NOMO-1 treated with dmso at 0.1 percent for 144 hours (cell line): ENCODE measurements around the gene OR8K1.

Experiments
- DNase-seq: peaks from one replicate; lab custom pipeline; 2025; ENCODE audit not compliant: unreplicated experiment; lab: John Stamatoyannopoulos, UW

The OR8K1 gene

GRCh38 chr11:56345739-56346138 is at the start of gene OR8K1:
Gene OR8K1, plus strand, starts transcription at chr11:56346039. Its CDS starts 0 bp downstream, at chr11:56346039.
- DNase-seq: no peak

- DNase-seq: no peak
These were observed 48.9 kb upstream of the OR8K1 start for GRCh38 chr11:56296898-56297297.

GRCh38 chr11:56307836-56308235 is 38.0 kb upstream of the OR8K1 start:
- no peak for DNase-seq

- no peak for DNase-seq
These were observed 31.0 kb upstream of the OR8K1 start, which contains the start of gene OR8K3 for GRCh38 chr11:56314844-56315243. Gene OR8K3, plus strand, starts transcription at chr11:56315144. Its CDS starts 3,163 bp downstream, at chr11:56318307.

GRCh38 chr11:56331861-56332491 is 13.9 kb upstream of the OR8K1 start:
- no peak for DNase-seq

- no peak for DNase-seq
These were observed 12.7 kb upstream of the OR8K1 start for GRCh38 chr11:56333156-56333555.

GRCh38 chr11:56340289-56340688 is 5.5 kb upstream of the OR8K1 start:
- no peak for DNase-seq

- DNase-seq: no peak
These were observed 8.2 kb downstream of the OR8K1 start, which contains the start of gene OR8J1 for GRCh38 chr11:56353991-56354390. Gene OR8J1, plus strand, starts transcription at chr11:56354291. Its CDS starts 5,956 bp downstream, at chr11:56360247.

- no peak for DNase-seq
These were observed 29.5 kb downstream of the OR8K1 start, which contains the start of gene OR8U1 for GRCh38 chr11:56375324-56375723. Gene OR8U1, plus strand, starts transcription at chr11:56375624. Its CDS starts 0 bp downstream, at chr11:56375624.

- DNase-seq: no peak
These were observed 34.3 kb downstream of the OR8K1 start for GRCh38 chr11:56380120-56380519.

- DNase-seq: no peak
These were observed 48.5 kb downstream of the OR8K1 start for GRCh38 chr11:56394381-56394780.

GRCh38 chr11:56396047-56396446 is 50.2 kb downstream of the OR8K1 start:
- no peak for DNase-seq
